Ishikawa (cell line): ENCODE results near the gene NFRKB.

Experiments
- CEBPB ChIP-seq: IDR thresholded peaks from 2 replicates; pipeline ENCODE4 v1.6.1; 2012
- CREB1 ChIP-seq: IDR thresholded peaks from 2 replicates; pipeline ENCODE4 v1.6.1; 2012; ENCODE audit warnings: low read depth
- EGR1 ChIP-seq: IDR thresholded peaks from 2 replicates; pipeline ENCODE4 v1.6.1; 2012
- EP300 ChIP-seq: IDR thresholded peaks from 2 replicates; pipeline ENCODE4 v1.6.1; 2012; ENCODE audit warnings: borderline replicate concordance
- FOXM1 ChIP-seq: IDR thresholded peaks from 2 replicates; pipeline ENCODE4 v1.6.1; 2012; ENCODE audit warnings: low read depth, borderline replicate concordance
- NFIC ChIP-seq: IDR thresholded peaks from 2 replicates; pipeline ENCODE4 v1.6.1; 2012
- RAD21 ChIP-seq: IDR thresholded peaks from 2 replicates; pipeline ENCODE4 v1.6.1; 2012; ENCODE audit warnings: low read depth
- TAF1 ChIP-seq: IDR thresholded peaks from 2 replicates; pipeline ENCODE4 v1.6.1; 2012; ENCODE audit warnings: low read depth, mild to moderate bottlenecking
- TCF12 ChIP-seq: IDR thresholded peaks from 2 replicates; pipeline ENCODE4 v1.6.1; 2012; ENCODE audit warnings: low read depth
- TEAD4 ChIP-seq: IDR thresholded peaks from 2 replicates; pipeline ENCODE4 v1.6.1; 2012
- USF1 ChIP-seq: IDR thresholded peaks from 2 replicates; pipeline ENCODE4 v1.6.1; 2012
- YY1 ChIP-seq: IDR thresholded peaks from 2 replicates; pipeline ENCODE4 v1.6.1; 2012; ENCODE audit warnings: low read depth
- ZBTB7A ChIP-seq: IDR thresholded peaks from 2 replicates; pipeline ENCODE4 v1.6.1; 2012; ENCODE audit warnings: low read depth
- TF ChIP-seq, protein P1 (sequence below): IDR thresholded peaks from 2 replicates; pipeline ENCODE4 v1.6.1; 2012
- TF ChIP-seq, protein P2 (sequence below): IDR thresholded peaks from 2 replicates; pipeline ENCODE4 v1.6.1; 2012; ENCODE audit warnings: low read depth, mild to moderate bottlenecking

NFRKB gene

GRCh38 chr11:129864811-129865210 is 30.6 kb downstream of the NFRKB start:
- no peak for TF ChIP-seq TEAD4
- TF ChIP-seq TAF1: no peak
- TF ChIP-seq YY1: no peak
- no peak for TF ChIP-seq RAD21
- TF ChIP-seq USF1: no peak

- TF ChIP-seq CREB1 (no peak), ZBTB7A (no peak), TCF12 (peak; percentile 62), CEBPB (no peak), FOXM1 (peak; percentile 17; the same call in 1 of the 2 replicates), USF1 (peak; percentile 71), YY1 (no peak), RAD21 (no peak), TAF1 (no peak), NFIC (peak; percentile 73), EP300 (peak; percentile 79; the same call in 1 of the 2 replicates), EGR1 (no peak), TEAD4 (peak; percentile 98)
- TF ChIP-seq, protein P1, sequence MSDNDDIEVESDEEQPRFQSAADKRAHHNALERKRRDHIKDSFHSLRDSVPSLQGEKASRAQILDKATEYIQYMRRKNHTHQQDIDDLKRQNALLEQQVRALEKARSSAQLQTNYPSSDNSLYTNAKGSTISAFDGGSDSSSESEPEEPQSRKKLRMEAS: no peak; the same call in 1 of the 2 replicates
- TF ChIP-seq, protein P2, sequence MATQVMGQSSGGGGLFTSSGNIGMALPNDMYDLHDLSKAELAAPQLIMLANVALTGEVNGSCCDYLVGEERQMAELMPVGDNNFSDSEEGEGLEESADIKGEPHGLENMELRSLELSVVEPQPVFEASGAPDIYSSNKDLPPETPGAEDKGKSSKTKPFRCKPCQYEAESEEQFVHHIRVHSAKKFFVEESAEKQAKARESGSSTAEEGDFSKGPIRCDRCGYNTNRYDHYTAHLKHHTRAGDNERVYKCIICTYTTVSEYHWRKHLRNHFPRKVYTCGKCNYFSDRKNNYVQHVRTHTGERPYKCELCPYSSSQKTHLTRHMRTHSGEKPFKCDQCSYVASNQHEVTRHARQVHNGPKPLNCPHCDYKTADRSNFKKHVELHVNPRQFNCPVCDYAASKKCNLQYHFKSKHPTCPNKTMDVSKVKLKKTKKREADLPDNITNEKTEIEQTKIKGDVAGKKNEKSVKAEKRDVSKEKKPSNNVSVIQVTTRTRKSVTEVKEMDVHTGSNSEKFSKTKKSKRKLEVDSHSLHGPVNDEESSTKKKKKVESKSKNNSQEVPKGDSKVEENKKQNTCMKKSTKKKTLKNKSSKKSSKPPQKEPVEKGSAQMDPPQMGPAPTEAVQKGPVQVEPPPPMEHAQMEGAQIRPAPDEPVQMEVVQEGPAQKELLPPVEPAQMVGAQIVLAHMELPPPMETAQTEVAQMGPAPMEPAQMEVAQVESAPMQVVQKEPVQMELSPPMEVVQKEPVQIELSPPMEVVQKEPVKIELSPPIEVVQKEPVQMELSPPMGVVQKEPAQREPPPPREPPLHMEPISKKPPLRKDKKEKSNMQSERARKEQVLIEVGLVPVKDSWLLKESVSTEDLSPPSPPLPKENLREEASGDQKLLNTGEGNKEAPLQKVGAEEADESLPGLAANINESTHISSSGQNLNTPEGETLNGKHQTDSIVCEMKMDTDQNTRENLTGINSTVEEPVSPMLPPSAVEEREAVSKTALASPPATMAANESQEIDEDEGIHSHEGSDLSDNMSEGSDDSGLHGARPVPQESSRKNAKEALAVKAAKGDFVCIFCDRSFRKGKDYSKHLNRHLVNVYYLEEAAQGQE: no peak
These were observed 33.5 kb downstream of the NFRKB start for GRCh38 chr11:129861702-129862522.

- no peak for TF ChIP-seq ZBTB7A
- TF ChIP-seq, protein P2: no peak
- no peak for TF ChIP-seq NFIC
- no peak for TF ChIP-seq TAF1
- TF ChIP-seq, protein P1: no peak
- no peak for TF ChIP-seq EGR1
- TF ChIP-seq CEBPB: no peak
- TF ChIP-seq RAD21: no peak
- no peak for TF ChIP-seq USF1
- TF ChIP-seq YY1: no peak
- no peak for TF ChIP-seq TCF12
- TF ChIP-seq EP300: no peak
- no peak for TF ChIP-seq FOXM1
- TF ChIP-seq CREB1: no peak
These were observed 39.3 kb downstream of the NFRKB start for GRCh38 chr11:129856036-129856435.

DNA sequence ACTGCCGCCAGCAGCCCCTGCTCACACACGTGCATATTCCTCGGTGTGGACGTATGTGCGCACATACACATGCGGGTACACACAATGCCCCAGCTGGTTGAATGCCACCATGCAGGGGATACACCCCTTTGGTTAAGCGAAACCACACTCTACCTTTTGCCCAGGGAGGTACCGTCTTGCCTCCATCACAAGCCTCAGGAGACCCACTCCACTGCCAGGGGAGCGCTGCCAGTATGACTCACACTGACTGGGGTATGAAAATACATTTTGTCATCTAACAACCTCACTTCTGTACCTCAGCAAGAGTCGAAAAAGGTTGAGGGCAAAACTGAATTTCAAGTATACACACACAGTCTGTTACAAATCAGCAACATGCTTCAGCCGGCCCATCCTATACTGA is 40.3 kb downstream of the NFRKB start:
- no peak for TF ChIP-seq USF1
- no peak for TF ChIP-seq RAD21
- TF ChIP-seq TEAD4: no peak
- no peak for TF ChIP-seq EGR1
- no peak for TF ChIP-seq FOXM1
- no peak for TF ChIP-seq NFIC
- no peak for TF ChIP-seq EP300
- TF ChIP-seq ZBTB7A: no peak
- TF ChIP-seq TCF12: no peak
- TF ChIP-seq, protein P2: no peak
- TF ChIP-seq, protein P1: no peak
- no peak for TF ChIP-seq TAF1
- TF ChIP-seq CREB1: no peak
- TF ChIP-seq YY1: no peak
- TF ChIP-seq CEBPB: no peak
